ENCODE measurements around the gene STARD9. TPM values are rescaled to one million over a fixed set of nuclear protein-coding genes. Genes with fewer than 3 reads are reported as not detected.
A peak's percentile ranks its signal among the peaks of the same experiment; 100 is the strongest.
"Not testable (repeated sequence)": the region's sequence is repeated elsewhere in the genome, so short reads cannot be mapped to it uniquely, and the experiment has no call there.

STARD9 gene
- total and polyA plus RNA-seq, 3 experiments from 2014 or later, result 1.3 to 7.6 (median 6.5) TPM

DNA sequence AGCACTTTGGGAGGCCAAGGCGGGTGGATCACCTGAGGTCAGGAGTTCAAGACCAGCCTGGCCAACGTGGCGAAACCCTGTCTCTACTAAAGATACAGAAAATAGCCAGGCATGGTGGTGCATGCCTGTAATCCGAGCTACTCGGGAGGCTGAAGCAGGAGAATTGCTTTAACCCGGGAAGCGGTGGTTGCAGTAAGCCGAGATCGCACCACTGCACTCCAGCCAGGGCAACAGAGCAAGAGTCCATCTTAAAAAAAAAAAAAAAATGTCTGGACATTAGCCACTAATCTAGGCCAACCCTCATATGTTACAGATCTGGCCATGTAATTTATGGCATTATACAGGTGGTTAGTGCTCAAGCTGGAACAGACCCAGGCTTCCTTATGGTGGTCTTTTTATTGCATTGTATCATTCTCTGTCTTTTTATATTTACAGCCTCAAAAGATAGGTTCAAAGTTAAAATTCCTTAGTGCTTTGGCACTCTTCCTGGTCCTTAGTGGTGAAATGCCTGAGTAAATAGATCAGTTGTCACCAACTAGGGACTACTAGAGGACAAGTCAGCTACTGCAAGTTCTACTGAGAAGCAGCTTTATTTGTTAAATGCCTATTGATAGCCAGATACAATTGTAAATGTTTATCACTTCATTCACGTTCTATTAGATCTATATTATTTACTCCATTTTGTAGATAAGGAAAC is 16.0 kb downstream of the STARD9 start:
- H3K9me3 Mint-ChIP-seq, result no peaks in the 10 kb centered on the region
- H3K4me3 Mint-ChIP-seq, result no peak overlapping the region
- no peaks in the 10 kb centered on the region for H3K27me3 Mint-ChIP-seq
- no peaks in the 10 kb centered on the region for H3K27me3 ChIP-seq (ENCODE audit: insufficient read depth, low read length, poor library complexity, severe bottlenecking)
- no peak for DNase-seq
- POLR2A ChIA-PET, result interaction anchor here (0.6 kb wide), 1 partner anchor 39 kb away, joined by 3 read pairs; no protein-coding TSS in a partner anchor
- H3K27ac ChIP-seq (ENCODE audit: low read depth, low read length), result no peak overlapping the region
- H3K36me3 Mint-ChIP-seq, result peaks cover 3 to 29% (median 6%) of the 10 kb centered on the region in 3 donors
- no peaks in the 10 kb centered on the region for H3K9me3 ChIP-seq (ENCODE audit: low read length)
- no peaks in the 10 kb centered on the region for H3K36me3 ChIP-seq (ENCODE audit: insufficient read depth, low read length)
- peak overlapping the region in 1 of 8 donors; percentile 32 for H3K27ac Mint-ChIP-seq
- H3K4me3 ChIP-seq (ENCODE audit: low read length), result no peak overlapping the region
- H3K4me1 ChIP-seq (ENCODE audit: insufficient read depth, low read length), result no peaks in the 10 kb centered on the region
- CTCF ChIA-PET, result no interaction called here
- no peaks in the 10 kb centered on the region for H3K4me1 Mint-ChIP-seq

DNA sequence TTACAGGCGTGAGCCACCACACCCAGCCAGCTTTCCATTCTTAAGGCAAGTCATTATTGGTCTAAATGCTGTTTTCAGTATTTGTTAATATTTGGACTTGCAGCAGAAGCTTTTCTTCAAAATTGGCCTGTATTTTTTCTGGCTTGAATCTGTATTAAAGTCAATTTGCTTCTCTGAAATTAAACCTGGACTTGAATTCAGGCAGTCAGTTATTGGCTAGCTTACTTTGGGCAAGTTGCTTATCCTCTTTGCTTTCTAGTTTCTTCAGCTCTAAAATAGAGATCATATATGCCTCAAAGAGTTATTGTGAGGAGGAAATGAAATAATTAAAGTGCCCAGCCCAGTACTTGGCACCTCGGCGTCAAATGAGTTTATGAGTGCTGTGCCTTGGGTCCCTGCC is 17.3 kb downstream of the STARD9 start:
- no peak for DNase-seq
- Mint-ChIP-seq H3K9me3 (no peaks in the 10 kb centered on the region), H3K4me1 (no peaks in the 10 kb centered on the region), H3K27me3 (no peaks in the 10 kb centered on the region), H3K27ac (no peak overlapping the region), H3K4me3 (no peak overlapping the region), H3K36me3 (peaks cover 3 to 28% (median 6%) of the 10 kb centered on the region in 3 donors)
- Histone ChIP-seq H3K9me3 (ENCODE audit: low read length) (no peaks in the 10 kb centered on the region), H3K4me1 (ENCODE audit: insufficient read depth, low read length) (no peaks in the 10 kb centered on the region), H3K36me3 (ENCODE audit: insufficient read depth, low read length) (no peaks in the 10 kb centered on the region), H3K27me3 (ENCODE audit: insufficient read depth, low read length, poor library complexity, severe bottlenecking) (no peaks in the 10 kb centered on the region), H3K27ac (ENCODE audit: low read depth, low read length) (no peak overlapping the region), H3K4me3 (ENCODE audit: low read length) (no peak overlapping the region)
- ChIA-PET POLR2A (no interaction called here), CTCF (interaction anchor here (1.5 kb wide), 1 partner anchor 12 kb away, joined by 3 read pairs; no protein-coding TSS in a partner anchor)

DNA sequence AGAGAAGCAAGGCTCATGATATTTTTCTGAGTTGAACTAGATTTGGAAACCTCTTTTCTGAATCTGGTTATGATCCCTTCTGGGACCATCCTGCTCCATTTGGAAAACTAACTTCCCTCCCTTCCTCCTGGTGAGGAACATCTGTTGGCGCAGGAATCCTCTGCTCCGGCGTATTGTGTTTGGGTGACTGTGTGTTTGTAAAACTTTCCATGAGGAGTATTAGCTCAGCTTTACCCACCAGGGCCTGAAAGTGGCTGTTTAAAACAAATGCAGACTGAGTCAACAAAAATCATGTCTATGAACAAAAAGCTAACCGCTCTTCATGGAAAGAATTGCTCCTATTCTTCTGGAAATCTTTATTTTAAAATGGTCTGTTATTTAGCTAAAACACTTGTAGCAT is 17.7 kb downstream of the STARD9 start:
- H3K4me1 Mint-ChIP-seq, result no peaks in the 10 kb centered on the region
- CTCF ChIA-PET, result interaction anchor here (1.5 kb wide), 1 partner anchor 12 kb away, joined by 3 read pairs; no protein-coding TSS in a partner anchor
- no peaks in the 10 kb centered on the region for H3K9me3 Mint-ChIP-seq
- no peaks in the 10 kb centered on the region for H3K9me3 ChIP-seq (ENCODE audit: low read length)
- peaks cover 3 to 24% (median 6%) of the 10 kb centered on the region in 3 donors for H3K36me3 Mint-ChIP-seq
- no peaks in the 10 kb centered on the region for H3K27me3 Mint-ChIP-seq
- POLR2A ChIA-PET, result no interaction called here
- no peak overlapping the region for H3K4me3 Mint-ChIP-seq
- no peak overlapping the region for H3K27ac ChIP-seq (ENCODE audit: low read depth, low read length)
- H3K4me1 ChIP-seq (ENCODE audit: insufficient read depth, low read length), result no peaks in the 10 kb centered on the region
- no peaks in the 10 kb centered on the region for H3K27me3 ChIP-seq (ENCODE audit: insufficient read depth, low read length, poor library complexity, severe bottlenecking)
- H3K27ac Mint-ChIP-seq, result no peak overlapping the region
- no peak overlapping the region for H3K4me3 ChIP-seq (ENCODE audit: low read length)
- DNase-seq, result no peak
- H3K36me3 ChIP-seq (ENCODE audit: insufficient read depth, low read length), result no peaks in the 10 kb centered on the region

DNA sequence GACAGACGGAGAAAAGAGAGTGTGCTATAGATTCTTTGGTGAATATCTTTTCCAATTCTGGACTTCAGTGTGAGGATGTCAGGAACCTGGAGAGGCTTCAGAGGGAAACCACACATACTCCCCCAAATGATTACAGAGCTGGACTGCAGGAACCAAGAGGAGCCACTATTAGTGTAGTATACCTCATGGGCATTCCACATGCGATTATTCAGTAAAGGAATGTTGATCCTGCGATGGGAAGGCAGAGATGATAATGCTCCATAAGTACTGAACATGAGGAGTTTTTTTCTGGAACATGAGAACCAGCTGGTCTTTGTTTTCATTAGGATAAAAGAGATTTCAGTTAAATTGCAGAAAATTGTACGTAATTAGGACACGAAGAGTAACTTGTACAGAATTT is 18.7 kb downstream of the STARD9 start:
- no peaks in the 10 kb centered on the region for H3K9me3 ChIP-seq (ENCODE audit: low read length)
- POLR2A ChIA-PET, result no interaction called here
- no peak overlapping the region for H3K27ac ChIP-seq (ENCODE audit: low read depth, low read length)
- no peaks in the 10 kb centered on the region for H3K4me1 ChIP-seq (ENCODE audit: insufficient read depth, low read length)
- Mint-ChIP-seq H3K4me1 (no peaks in the 10 kb centered on the region), H3K27ac (no peak overlapping the region), H3K27me3 (no peaks in the 10 kb centered on the region), H3K9me3 (no peaks in the 10 kb centered on the region), H3K4me3 (no peak overlapping the region), H3K36me3 (peaks cover 3 to 22% (median 6%) of the 10 kb centered on the region in 3 donors)
- no peak overlapping the region for H3K4me3 ChIP-seq (ENCODE audit: low read length)
- DNase-seq, result no peak
- H3K36me3 ChIP-seq (ENCODE audit: insufficient read depth, low read length), result no peaks in the 10 kb centered on the region
- CTCF ChIA-PET, result no interaction called here
- H3K27me3 ChIP-seq (ENCODE audit: insufficient read depth, low read length, poor library complexity, severe bottlenecking), result no peaks in the 10 kb centered on the region

DNA sequence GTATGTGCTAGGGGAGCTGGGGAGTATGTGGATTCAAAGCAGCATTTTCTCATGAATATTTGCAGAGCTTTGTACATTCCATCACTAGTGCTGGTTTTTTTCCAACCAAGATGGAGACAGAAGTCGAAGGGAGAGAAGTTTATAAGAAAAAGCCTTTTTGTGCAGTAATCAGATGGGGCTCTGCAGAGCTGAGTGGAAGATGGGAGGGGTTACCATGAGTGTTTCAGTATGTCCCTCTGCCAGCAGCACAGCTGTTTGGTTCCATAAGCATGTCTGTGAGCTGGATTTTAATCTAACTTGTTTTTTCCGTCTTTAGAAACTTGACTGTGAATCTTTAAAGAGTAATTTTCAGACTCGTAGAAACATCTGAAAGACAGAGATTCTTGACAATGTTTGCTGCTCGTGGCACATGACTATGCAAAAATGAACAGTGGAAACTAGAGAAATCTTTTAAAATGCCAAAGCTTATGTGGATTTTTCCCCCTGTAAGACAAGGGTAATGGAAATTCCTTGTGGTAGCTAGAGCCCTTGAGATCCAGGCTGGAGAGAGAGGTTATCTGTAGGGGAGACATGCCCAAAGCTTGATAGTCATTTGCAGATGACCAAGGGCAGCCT is 20.3 kb downstream of the STARD9 start:
- no peaks in the 10 kb centered on the region for H3K27me3 ChIP-seq (ENCODE audit: insufficient read depth, low read length, poor library complexity, severe bottlenecking)
- peaks cover 0 to 26% (median 3%) of the 10 kb centered on the region in 3 donors for H3K36me3 Mint-ChIP-seq

DNA sequence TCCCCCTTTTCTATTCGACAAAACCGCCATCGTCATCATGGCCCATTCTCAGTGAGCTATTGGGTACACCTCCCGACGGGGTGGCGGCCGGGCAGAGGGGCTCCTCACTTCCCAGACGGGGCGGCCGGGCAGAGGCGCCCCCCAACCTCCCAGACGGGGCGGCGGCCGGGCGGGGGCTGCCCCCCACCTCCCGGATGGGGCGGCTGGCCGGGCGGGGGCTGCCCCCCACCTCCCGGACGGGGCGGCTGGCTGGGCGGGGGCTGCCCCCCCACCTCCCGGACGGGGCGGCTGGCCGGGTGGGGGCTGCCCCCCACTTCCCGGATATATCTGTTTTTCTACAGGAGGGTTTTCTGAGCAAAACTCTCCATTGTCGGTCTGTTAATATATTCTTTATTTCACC is 25.9 kb downstream of the STARD9 start:
- peaks cover 19 to 36% (median 29%) of the 10 kb centered on the region in 3 donors for H3K4me1 Mint-ChIP-seq
- DNase-seq, POLR2A ChIA-PET: not testable (repeated sequence)

More for the DNA sequence above, 20.3 kb downstream of the STARD9 start:
- Histone ChIP-seq H3K4me3 (ENCODE audit: low read length) (no peak overlapping the region), H3K4me1 (ENCODE audit: insufficient read depth, low read length) (no peaks in the 10 kb centered on the region), H3K36me3 (ENCODE audit: insufficient read depth, low read length) (no peaks in the 10 kb centered on the region), H3K9me3 (ENCODE audit: low read length) (no peaks in the 10 kb centered on the region), H3K27ac (ENCODE audit: low read depth, low read length) (no peak overlapping the region)
- no peak overlapping the region for H3K4me3 Mint-ChIP-seq
- DNase-seq, result no peak
- ChIA-PET CTCF (no interaction called here), POLR2A (no interaction called here)
- no peaks in the 10 kb centered on the region for H3K9me3 Mint-ChIP-seq
- no peaks in the 10 kb centered on the region for H3K27me3 Mint-ChIP-seq
- peak overlapping the region in 1 of 8 donors; percentile 20 for H3K27ac Mint-ChIP-seq
- H3K4me1 Mint-ChIP-seq, result no peaks in the 10 kb centered on the region

DNA sequence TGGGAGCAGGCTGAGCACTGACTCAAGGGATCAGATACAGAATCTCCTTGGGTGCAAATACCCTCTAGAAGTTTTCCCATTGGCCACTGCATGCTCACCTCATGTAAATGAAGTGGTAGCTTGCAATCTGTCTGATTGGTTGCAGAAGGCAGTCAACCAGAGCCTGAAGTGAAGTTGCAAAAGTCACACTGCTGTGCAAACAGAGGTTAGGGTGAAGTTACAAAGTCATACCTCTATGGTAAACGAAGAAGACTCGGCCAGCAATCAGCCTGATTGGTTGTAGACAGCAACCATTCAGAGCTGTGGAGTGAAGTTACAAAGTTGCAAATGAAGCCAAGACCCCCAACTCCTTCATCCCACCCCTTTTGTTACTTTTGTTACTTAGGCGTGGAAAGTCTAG is 27.1 kb downstream of the STARD9 start:
- POLR2A ChIA-PET, result no interaction called here
- Mint-ChIP-seq H3K27me3 (peaks cover 0 to 1% of the 10 kb centered on the region in 2 donors), H3K36me3 (peaks cover 0 to 6% (median 1%) of the 10 kb centered on the region in 3 donors), H3K4me1 (peaks cover 19 to 39% (median 37%) of the 10 kb centered on the region in 3 donors), H3K4me3 (no peak overlapping the region), H3K27ac (no peak overlapping the region), H3K9me3 (no peaks in the 10 kb centered on the region)
- Histone ChIP-seq H3K36me3 (ENCODE audit: insufficient read depth, low read length) (no peaks in the 10 kb centered on the region), H3K27me3 (ENCODE audit: insufficient read depth, low read length, poor library complexity, severe bottlenecking) (no peaks in the 10 kb centered on the region), H3K9me3 (ENCODE audit: low read length) (no peaks in the 10 kb centered on the region), H3K4me1 (ENCODE audit: insufficient read depth, low read length) (peaks cover 19% of the 10 kb centered on the region), H3K27ac (ENCODE audit: low read depth, low read length) (no peak overlapping the region), H3K4me3 (ENCODE audit: low read length) (no peak overlapping the region)
- DNase-seq, result no peak
- CTCF ChIA-PET, result no interaction called here

More for the DNA sequence above, 25.9 kb downstream of the STARD9 start:
- H3K27ac ChIP-seq (ENCODE audit: low read depth, low read length); H3K27me3 ChIP-seq (ENCODE audit: insufficient read depth, low read length, poor library complexity, severe bottlenecking); H3K27ac Mint-ChIP-seq; H3K4me3 Mint-ChIP-seq; H3K9me3 Mint-ChIP-seq; H3K4me3 ChIP-seq (ENCODE audit: low read length); CTCF ChIA-PET; H3K36me3 Mint-ChIP-seq; H3K36me3 ChIP-seq (ENCODE audit: insufficient read depth, low read length); H3K27me3 Mint-ChIP-seq; H3K9me3 ChIP-seq (ENCODE audit: low read length): not testable (repeated sequence)
- H3K4me1 ChIP-seq (ENCODE audit: insufficient read depth, low read length), result peaks cover 17% of the 10 kb centered on the region

DNA sequence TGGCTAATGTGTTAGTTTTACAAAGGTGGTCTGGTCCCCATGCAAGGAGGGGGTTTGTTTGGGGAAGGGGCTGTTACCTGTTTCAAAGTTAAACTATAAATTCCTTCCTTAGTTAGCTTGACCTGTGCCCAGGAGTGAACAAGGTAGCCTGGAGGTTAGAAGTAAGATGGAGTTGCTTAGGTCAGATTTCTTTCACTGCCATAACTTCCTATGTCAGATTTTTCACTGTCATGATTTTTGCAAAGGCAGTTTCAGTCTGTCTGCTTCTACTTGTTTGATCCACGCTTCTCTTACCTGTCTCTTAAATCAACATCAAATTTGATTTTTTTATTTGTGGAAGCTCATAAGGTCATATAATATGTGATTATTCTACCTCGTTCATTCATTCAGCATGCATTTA is 28.6 kb downstream of the STARD9 start:
- H3K27ac Mint-ChIP-seq, result no peak overlapping the region
- POLR2A ChIA-PET, result interaction anchor here (0.6 kb wide), 1 partner anchor 42 kb away, joined by 3 read pairs; no protein-coding TSS in a partner anchor
- H3K4me1 Mint-ChIP-seq, result peaks cover 33 to 53% (median 52%) of the 10 kb centered on the region in 3 donors
- peak overlapping the region in 1 of 7 donors; percentile 35 for H3K4me3 Mint-ChIP-seq
- H3K4me1 ChIP-seq (ENCODE audit: insufficient read depth, low read length), result peaks cover 33% of the 10 kb centered on the region
- no peak overlapping the region for H3K4me3 ChIP-seq (ENCODE audit: low read length)
- H3K27ac ChIP-seq (ENCODE audit: low read depth, low read length), result no peak overlapping the region
- no peak for DNase-seq
- no peaks in the 10 kb centered on the region for H3K36me3 ChIP-seq (ENCODE audit: insufficient read depth, low read length)
- H3K27me3 Mint-ChIP-seq, result peaks cover 0 to 1% of the 10 kb centered on the region in 2 donors
- no peaks in the 10 kb centered on the region for H3K9me3 Mint-ChIP-seq
- H3K27me3 ChIP-seq (ENCODE audit: insufficient read depth, low read length, poor library complexity, severe bottlenecking), result no peaks in the 10 kb centered on the region
- CTCF ChIA-PET, result no interaction called here
- H3K9me3 ChIP-seq (ENCODE audit: low read length), result no peaks in the 10 kb centered on the region
- H3K36me3 Mint-ChIP-seq, result peaks cover 0 to 6% (median 1%) of the 10 kb centered on the region in 3 donors
